Jurkat, Clone E6-1 (cell line): ENCODE results near the gene BAHCC1.

Source experiments
- DNase-seq: peaks from one replicate; pipeline ENCODE4 v3.0.0-alpha.2; 2011; ENCODE audit warnings: low read depth, low spot score
- H3K4me3 ChIP-seq: 2 replicates; pipeline ENCODE4 v1.5.1; 2011; ENCODE audit warnings: mild to moderate bottlenecking, low read length, control low read depth, moderate library complexity

Gene BAHCC1

GRCh38 chr17:81463506-81463905 lies 68.2 kb downstream of the BAHCC1 start:
- DNase-seq = no peak
- H3K4me3 ChIP-seq = no peak overlapping the region

GRCh38 chr17:81464586-81464985 lies 69.3 kb downstream of the BAHCC1 start:
- no peak for DNase-seq
- no peak overlapping the region for H3K4me3 ChIP-seq

GRCh38 chr17:81465910-81466309 lies 70.7 kb downstream of the BAHCC1 start:
- H3K4me3 ChIP-seq = no peak overlapping the region
- DNase-seq = no peak

- no peak for DNase-seq
These were observed 71.6 kb downstream of the BAHCC1 start for GRCh38 chr17:81466564-81467472.

GRCh38 chr17:81468111-81468769 lies 73.0 kb downstream of the BAHCC1 start:
- no peak for DNase-seq
- H3K4me3 ChIP-seq = no peak overlapping the region

More at GRCh38 chr17:81466564-81467472, 71.6 kb downstream of the BAHCC1 start:
- no peak overlapping the region for H3K4me3 ChIP-seq

- H3K4me3 ChIP-seq = no peak overlapping the region
- DNase-seq = no peak
These were observed 73.5 kb downstream of the BAHCC1 start for GRCh38 chr17:81468770-81469121.

GRCh38 chr17:81469266-81469665 lies 74.0 kb downstream of the BAHCC1 start:
- H3K4me3 ChIP-seq = no peak overlapping the region

GRCh38 chr17:81470270-81470943 lies 75.2 kb downstream of the BAHCC1 start:
- DNase-seq = no peak

More at GRCh38 chr17:81469266-81469665, 74.0 kb downstream of the BAHCC1 start:
- DNase-seq = no peak

GRCh38 chr17:81470944-81471817 lies 75.9 kb downstream of the BAHCC1 start:
- H3K4me3 ChIP-seq = no peak overlapping the region
- no peak for DNase-seq

More at GRCh38 chr17:81470270-81470943, 75.2 kb downstream of the BAHCC1 start:
- H3K4me3 ChIP-seq = no peak overlapping the region

- DNase-seq = peak; percentile 83
- peak overlapping the region; percentile 21; the same call in 1 of the 2 replicates for H3K4me3 ChIP-seq
These were observed 76.7 kb downstream of the BAHCC1 start for GRCh38 chr17:81471818-81472456.

GRCh38 chr17:81473019-81473418 lies 77.8 kb downstream of the BAHCC1 start:
- no peak overlapping the region for H3K4me3 ChIP-seq
- no peak for DNase-seq

- H3K4me3 ChIP-seq = no peak overlapping the region
- DNase-seq = no peak
These were observed 79.7 kb downstream of the BAHCC1 start for GRCh38 chr17:81474958-81475357.

- H3K4me3 ChIP-seq = no peak overlapping the region
- DNase-seq = no peak
These were observed 80.8 kb downstream of the BAHCC1 start for GRCh38 chr17:81476097-81476496.

GRCh38 chr17:81476635-81477034 lies 81.4 kb downstream of the BAHCC1 start:
- DNase-seq = no peak
- no peak overlapping the region for H3K4me3 ChIP-seq

- no peak for DNase-seq
- H3K4me3 ChIP-seq = no peak overlapping the region
These were observed 81.9 kb downstream of the BAHCC1 start for GRCh38 chr17:81477173-81477572.

- no peak overlapping the region for H3K4me3 ChIP-seq
- no peak for DNase-seq
These were observed 82.9 kb downstream of the BAHCC1 start for GRCh38 chr17:81478119-81478518.

- H3K4me3 ChIP-seq = no peak overlapping the region
- DNase-seq = no peak
These were observed 84.2 kb downstream of the BAHCC1 start for GRCh38 chr17:81479175-81480071.
